ENCODE results near the gene ZBTB11.

GRCh38 chr3:101695779-101696372 is 18.9 kb upstream of the ZBTB11 start:
- TF ChIP-seq POLR2AphosphoS5 (IDR thresholded peaks at IDR 0.05; ENCODE audit: low read depth) (no peak), CTCF (conservative IDR thresholded peaks at IDR 0.05; ENCODE audit: low read depth in 2 of 2) (peak; percentile 68 to 73), EZH2 (IDR thresholded peaks at IDR 0.05; ENCODE audit: low read depth, unreplicated experiment) (no peak), REST (IDR thresholded peaks at IDR 0.05; ENCODE audit: unreplicated experiment) (no peak), EZH2phosphoT487 (IDR thresholded peaks at IDR 0.05; ENCODE audit: unreplicated experiment) (no peak), JUNB (IDR thresholded peaks at IDR 0.05; ENCODE audit: unreplicated experiment) (no peak), ZNF331 (CRISPR knock-in tag; IDR thresholded peaks at IDR 0.05; ENCODE audit: low read depth) (no peak)

All from GM23338 (cell line).